Measurements from ENCODE around the gene NCLN.
"Not testable (repeated sequence)": the region's sequence is repeated elsewhere in the genome, so short reads cannot be mapped to it uniquely, and the experiment has no call there.

NCLN gene

GRCh38 chr19:3198901-3199700, 13.4 kb downstream of the NCLN start:
- no peak for DNase-seq (ENCODE audit: low read depth)

- no peak for DNase-seq (ENCODE audit: low read depth)
These were observed 15.5 kb downstream of the NCLN start for GRCh38 chr19:3201072-3201700.

GRCh38 chr19:3201911-3202310, 16.2 kb downstream of the NCLN start:
- no peak for DNase-seq (ENCODE audit: low read depth)

- DNase-seq (ENCODE audit: low read depth): no peak
These were observed 16.6 kb downstream of the NCLN start for GRCh38 chr19:3202346-3202745.

- not testable (repeated sequence) for DNase-seq (ENCODE audit: low read depth)
These were observed 17.2 kb downstream of the NCLN start for GRCh38 chr19:3202895-3203294.

GRCh38 chr19:3203805-3204645, 18.3 kb downstream of the NCLN start:
- DNase-seq (ENCODE audit: low read depth): no peak

GRCh38 chr19:3204646-3205275, 19.0 kb downstream of the NCLN start:
- no peak for DNase-seq (ENCODE audit: low read depth)

- no peak for DNase-seq (ENCODE audit: low read depth)
These were observed 20.7 kb downstream of the NCLN start for GRCh38 chr19:3206216-3206953.

- no peak for DNase-seq (ENCODE audit: low read depth)
These were observed 21.9 kb downstream of the NCLN start for GRCh38 chr19:3207461-3208242.

- DNase-seq (ENCODE audit: low read depth): no peak
These were observed 22.8 kb downstream of the NCLN start for GRCh38 chr19:3208317-3209207.

GRCh38 chr19:3210347-3211017, 24.8 kb downstream of the NCLN start:
- no peak for DNase-seq (ENCODE audit: low read depth)

GRCh38 chr19:3211191-3211590, 25.5 kb downstream of the NCLN start:
- no peak for DNase-seq (ENCODE audit: low read depth)

GRCh38 chr19:3213159-3213558, 27.4 kb downstream of the NCLN start:
- DNase-seq (ENCODE audit: low read depth): no peak

- no peak for DNase-seq (ENCODE audit: low read depth)
These were observed 31.1 kb downstream of the NCLN start for GRCh38 chr19:3216874-3217273.

- DNase-seq (ENCODE audit: low read depth): no peak
These were observed 34.8 kb downstream of the NCLN start for GRCh38 chr19:3220576-3220975.

- DNase-seq (ENCODE audit: low read depth): not testable (repeated sequence)
These were observed 35.8 kb downstream of the NCLN start for GRCh38 chr19:3221576-3221975.

- no peak for DNase-seq (ENCODE audit: low read depth)
These were observed 37.0 kb downstream of the NCLN start for GRCh38 chr19:3222709-3223108.

GRCh38 chr19:3224346-3225168, 38.8 kb downstream of the NCLN start, which contains the start of gene CELF5:
CELF5 (plus strand) TSS chr19:3224661; CDS start chr19:3224740, 79 bp downstream.
- no peak for DNase-seq (ENCODE audit: low read depth)

Measured in HS-5 (cell line).